ENCODE measurements around the gene MYMK.

MYMK gene

GRCh38 chr9:133474853-133475252 is 49.9 kb downstream of the MYMK start:
- no peak for DNase-seq
- no peaks in the 10 kb centered on the region for H3K9me3 Mint-ChIP-seq
- peaks cover 7% of the 10 kb centered on the region for H3K4me1 Mint-ChIP-seq

DNA sequence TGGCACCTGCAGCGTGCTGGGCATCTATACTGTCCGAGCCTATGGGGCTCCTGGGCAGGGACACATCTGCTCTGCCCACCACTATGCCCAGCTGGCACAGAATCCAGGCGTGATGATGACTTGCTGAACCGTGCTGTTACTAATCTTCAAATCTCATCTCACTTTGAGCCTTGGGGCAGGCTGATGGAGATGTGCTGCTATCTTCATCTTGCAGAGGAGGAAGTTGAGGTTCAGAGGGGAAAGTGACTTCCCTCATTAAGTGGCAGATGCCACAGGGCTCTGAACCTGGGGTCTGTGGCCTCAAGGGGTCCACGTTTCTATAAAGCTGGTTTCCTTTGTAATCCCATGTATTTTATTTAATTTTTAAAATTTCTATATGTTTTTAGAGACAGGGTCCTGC is 50.5 kb downstream of the MYMK start:
- no peak for DNase-seq
- Mint-ChIP-seq H3K27ac (peak overlapping the region; percentile 42), H3K9me3 (no peaks in the 10 kb centered on the region), H3K4me1 (peaks cover 5% of the 10 kb centered on the region), H3K27me3 (ENCODE audit: low read depth, poor library complexity) (no peaks in the 10 kb centered on the region), H3K36me3 (ENCODE audit: low read depth) (no peaks in the 10 kb centered on the region), H3K4me3 (no peak overlapping the region)
- no peak for TF ChIP-seq CTCF (IDR thresholded peaks at IDR 0.05)

More at GRCh38 chr9:133474853-133475252, 49.9 kb downstream of the MYMK start:
- Mint-ChIP-seq H3K27me3 (ENCODE audit: low read depth, poor library complexity) (peaks cover 1% of the 10 kb centered on the region), H3K36me3 (ENCODE audit: low read depth) (no peaks in the 10 kb centered on the region), H3K4me3 (no peak overlapping the region), H3K27ac (no peak overlapping the region)
- TF ChIP-seq CTCF (IDR thresholded peaks at IDR 0.05): no peak

DNA sequence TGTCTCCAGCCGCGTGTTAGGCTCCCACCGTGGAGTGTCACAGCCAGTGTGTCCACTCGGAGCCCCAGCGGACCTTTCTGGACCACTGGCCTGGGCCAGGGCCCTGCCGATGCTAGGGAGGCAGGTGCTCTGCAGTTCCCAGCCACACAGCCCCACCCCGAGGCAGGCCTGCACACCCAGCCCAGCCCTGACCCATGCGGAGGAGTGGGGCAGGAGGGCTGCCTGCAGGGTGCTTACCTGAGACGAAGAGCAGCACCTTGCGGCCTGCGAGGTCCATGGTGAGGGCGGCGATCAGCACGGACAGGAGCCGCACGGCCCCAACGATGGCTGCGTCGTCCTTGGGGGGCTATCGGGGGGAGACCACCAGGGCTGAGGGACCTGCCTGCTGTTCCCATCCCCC is 51.0 kb downstream of the MYMK start:
- Mint-ChIP-seq H3K36me3 (ENCODE audit: low read depth) (no peaks in the 10 kb centered on the region), H3K4me3 (no peak overlapping the region), H3K27ac (no peak overlapping the region), H3K4me1 (peaks cover 5% of the 10 kb centered on the region), H3K27me3 (ENCODE audit: low read depth, poor library complexity) (no peaks in the 10 kb centered on the region), H3K9me3 (no peaks in the 10 kb centered on the region)
- no peak for TF ChIP-seq CTCF (IDR thresholded peaks at IDR 0.05)
- no peak for DNase-seq

DNA sequence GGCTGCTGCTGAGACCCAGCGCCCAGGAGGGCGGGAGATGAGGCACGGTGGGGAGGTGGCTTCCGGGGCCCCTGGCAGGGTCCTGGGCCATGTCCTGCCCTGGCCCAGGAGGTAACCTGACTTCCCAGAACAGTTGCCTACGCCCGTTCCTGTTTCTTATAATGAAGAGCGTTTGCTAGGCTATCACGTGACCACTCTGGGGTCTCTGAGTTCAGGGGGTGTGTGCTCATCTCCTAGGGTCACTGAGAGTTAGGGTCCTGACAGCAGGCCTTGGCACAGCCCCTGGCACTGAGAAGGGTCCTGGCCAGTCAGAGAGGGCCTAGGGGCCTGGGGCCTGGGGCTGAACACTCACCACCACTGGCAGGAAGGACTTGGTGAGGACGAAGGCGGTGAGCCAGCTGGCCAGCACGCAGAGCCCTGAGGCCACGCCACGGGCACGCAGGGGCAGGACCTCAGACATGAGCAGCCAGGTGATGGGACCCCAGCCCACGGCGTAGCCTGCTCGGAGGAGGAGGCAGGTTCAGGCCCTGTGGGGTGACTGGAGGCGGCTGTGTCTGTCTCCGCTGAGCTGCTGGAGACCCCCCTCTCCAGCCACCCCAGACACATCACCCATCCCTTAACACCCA is 51.9 kb downstream of the MYMK start:
- Mint-ChIP-seq H3K4me3 (no peak overlapping the region), H3K36me3 (ENCODE audit: low read depth) (no peaks in the 10 kb centered on the region), H3K4me1 (peaks cover 3% of the 10 kb centered on the region), H3K27ac (no peak overlapping the region), H3K9me3 (no peaks in the 10 kb centered on the region), H3K27me3 (ENCODE audit: low read depth, poor library complexity) (no peaks in the 10 kb centered on the region)
- no peak for DNase-seq
- no peak for TF ChIP-seq CTCF (IDR thresholded peaks at IDR 0.05)

GRCh38 chr9:133472277-133472645 is 52.5 kb downstream of the MYMK start:
- Mint-ChIP-seq H3K36me3 (ENCODE audit: low read depth) (no peaks in the 10 kb centered on the region), H3K9me3 (no peaks in the 10 kb centered on the region), H3K27ac (no peak overlapping the region), H3K4me3 (no peak overlapping the region), H3K27me3 (ENCODE audit: low read depth, poor library complexity) (no peaks in the 10 kb centered on the region), H3K4me1 (no peaks in the 10 kb centered on the region)
- DNase-seq: no peak
- no peak for TF ChIP-seq CTCF (IDR thresholded peaks at IDR 0.05)

DNA sequence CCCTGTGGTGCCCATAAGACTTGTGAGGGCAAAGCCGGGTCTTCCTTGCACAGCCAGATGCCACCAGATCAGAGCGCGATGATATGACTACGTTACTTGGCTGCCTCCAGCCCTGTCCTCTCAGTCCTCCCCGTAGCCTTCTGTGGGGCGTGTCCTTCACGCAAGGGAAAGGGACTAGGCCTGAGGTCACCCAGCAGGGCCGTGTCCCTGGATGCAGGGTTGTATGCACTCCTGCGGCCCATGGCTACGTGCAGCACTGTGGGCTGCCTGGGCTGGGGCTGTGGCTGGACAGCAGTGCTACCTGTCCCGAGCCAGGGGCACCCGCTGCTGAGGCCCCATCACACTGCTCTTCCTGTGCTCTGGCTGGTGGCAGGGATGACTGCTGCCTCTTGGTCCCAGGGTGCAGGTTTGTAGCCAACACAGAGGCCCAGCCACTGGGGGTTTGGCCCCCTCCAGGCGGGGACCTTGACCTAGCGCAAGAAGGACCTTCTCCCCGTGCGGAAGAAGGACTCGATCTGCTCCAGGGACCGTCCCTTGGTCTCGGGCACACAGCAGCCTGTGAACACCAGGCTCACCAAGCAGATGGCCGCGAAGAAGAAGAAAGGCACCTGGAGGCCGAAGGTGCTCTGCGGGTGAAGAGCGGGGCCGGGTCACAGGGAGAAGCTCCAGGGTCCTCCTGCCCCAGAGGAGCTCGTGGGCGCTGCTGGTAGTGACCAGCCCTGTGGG is 53.0 kb downstream of the MYMK start:
- Mint-ChIP-seq H3K4me3 (no peak overlapping the region), H3K9me3 (no peaks in the 10 kb centered on the region), H3K4me1 (no peaks in the 10 kb centered on the region), H3K27me3 (ENCODE audit: low read depth, poor library complexity) (no peaks in the 10 kb centered on the region), H3K36me3 (ENCODE audit: low read depth) (no peaks in the 10 kb centered on the region), H3K27ac (peak overlapping the region; percentile 88)
- TF ChIP-seq CTCF (IDR thresholded peaks at IDR 0.05): no peak
- no peak for DNase-seq

Data from nephron progenitor cell (in vitro differentiated cells).